ENCODE results near the gene MRPL54.

Gene MRPL54

DNA sequence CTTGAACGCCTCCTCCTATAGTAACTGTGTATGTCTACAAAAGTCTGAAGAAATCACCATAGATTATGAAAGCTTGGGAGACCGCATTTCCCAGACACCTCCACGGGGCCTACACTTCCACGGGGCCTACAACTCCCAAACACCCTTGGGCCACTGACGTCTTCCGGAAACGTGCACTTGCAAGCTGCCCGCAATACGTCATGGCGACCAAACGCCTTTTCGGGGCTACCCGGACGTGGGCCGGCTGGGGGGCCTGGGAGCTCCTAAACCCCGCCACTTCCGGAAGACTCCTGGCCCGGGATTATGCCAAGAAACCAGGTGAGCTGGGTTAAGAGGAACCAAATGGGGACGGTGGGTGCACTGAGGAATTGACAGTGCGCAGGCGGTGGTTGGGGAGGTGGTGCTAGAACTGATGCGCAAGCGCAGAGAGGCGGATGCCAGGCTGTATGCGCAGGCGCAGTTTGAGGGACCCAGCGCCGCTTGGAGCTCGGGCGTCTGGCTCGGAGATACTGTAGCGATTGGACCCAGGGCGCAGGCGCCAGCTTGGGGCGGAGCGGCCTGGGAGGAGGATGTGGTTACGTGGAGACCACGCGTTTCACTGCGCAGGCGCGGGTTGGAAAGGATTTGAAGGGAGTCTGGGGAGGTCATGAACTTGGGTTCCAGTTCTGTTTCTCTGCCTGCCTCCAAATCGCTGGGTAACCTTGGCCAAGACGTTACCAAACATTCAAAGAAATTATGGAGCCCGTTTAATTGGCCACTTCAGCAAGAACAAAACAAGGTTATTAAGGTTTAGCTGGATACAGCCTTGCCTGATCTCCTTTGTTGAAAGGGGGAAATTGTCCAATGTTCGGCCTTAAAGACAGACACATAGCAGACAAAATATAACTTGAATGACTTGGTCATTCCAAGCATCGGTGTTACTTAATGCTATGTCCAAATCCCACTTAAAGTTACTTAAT is at the start of gene MRPL54:
Gene MRPL54 (plus strand): TSS at position 182 of the 959 bp plus-strand sequence. CDS start 19 bp downstream, at position 201.
- in situ Hi-C loops (cut with HindIII; ENCODE audit: low pct_unique_long_range_greater_than_20kb, low sequenced_read_pairs): no loop called here
- DNase-seq (ENCODE audit: low read depth in 1 of 2, low spot score in 1 of 2): peak; percentile 96 to 98
- no peak for TF ChIP-seq JUND (IDR thresholded peaks at IDR 0.05; ENCODE audit: low read depth)

DNA sequence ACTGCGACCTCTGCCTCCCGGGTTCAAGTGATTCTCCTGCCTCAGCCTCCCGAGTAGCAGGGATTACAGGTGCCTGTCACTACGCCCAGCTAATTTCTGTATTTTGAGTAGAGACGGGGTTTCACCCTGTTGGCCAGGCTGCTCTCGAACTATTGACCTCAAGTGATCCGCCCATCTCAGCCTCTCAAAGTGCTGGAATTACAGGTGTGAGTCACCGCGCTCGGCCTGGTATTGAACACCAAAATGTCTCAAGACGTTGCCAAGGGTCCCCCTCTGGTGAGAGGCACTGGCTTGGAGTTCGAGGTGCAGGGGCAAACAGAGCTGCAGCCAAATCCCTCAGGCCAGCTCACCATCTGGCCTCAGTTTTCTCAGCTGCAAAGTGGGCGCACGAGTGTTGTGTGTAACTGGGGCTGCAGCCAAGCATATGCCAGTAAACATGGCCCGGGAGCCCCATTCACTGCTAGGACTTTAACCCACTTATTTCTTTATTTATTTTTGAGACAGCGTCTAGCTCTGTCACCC is 46.3 kb upstream of the MRPL54 start:
- TF ChIP-seq JUND (IDR thresholded peaks at IDR 0.05; ENCODE audit: low read depth): no peak
- no peak for DNase-seq (ENCODE audit: low read depth in 1 of 2, low spot score in 1 of 2)
- in situ Hi-C loops (cut with HindIII; ENCODE audit: low pct_unique_long_range_greater_than_20kb, low sequenced_read_pairs): no loop called here

GRCh38 chr19:3719868-3720267 is 42.6 kb upstream of the MRPL54 start:
- in situ Hi-C loops (cut with HindIII; ENCODE audit: low pct_unique_long_range_greater_than_20kb, low sequenced_read_pairs): no loop called here
- TF ChIP-seq JUND (IDR thresholded peaks at IDR 0.05; ENCODE audit: low read depth): no peak

GRCh38 chr19:3720349-3720917 is 42.0 kb upstream of the MRPL54 start:
- TF ChIP-seq JUND (IDR thresholded peaks at IDR 0.05; ENCODE audit: low read depth): no peak
- in situ Hi-C loops (cut with HindIII; ENCODE audit: low pct_unique_long_range_greater_than_20kb, low sequenced_read_pairs): no loop called here
- no peak for DNase-seq (ENCODE audit: low read depth in 1 of 2, low spot score in 1 of 2)

More at GRCh38 chr19:3719868-3720267, 42.6 kb upstream of the MRPL54 start:
- DNase-seq (ENCODE audit: low read depth in 1 of 2, low spot score in 1 of 2): no peak

DNA sequence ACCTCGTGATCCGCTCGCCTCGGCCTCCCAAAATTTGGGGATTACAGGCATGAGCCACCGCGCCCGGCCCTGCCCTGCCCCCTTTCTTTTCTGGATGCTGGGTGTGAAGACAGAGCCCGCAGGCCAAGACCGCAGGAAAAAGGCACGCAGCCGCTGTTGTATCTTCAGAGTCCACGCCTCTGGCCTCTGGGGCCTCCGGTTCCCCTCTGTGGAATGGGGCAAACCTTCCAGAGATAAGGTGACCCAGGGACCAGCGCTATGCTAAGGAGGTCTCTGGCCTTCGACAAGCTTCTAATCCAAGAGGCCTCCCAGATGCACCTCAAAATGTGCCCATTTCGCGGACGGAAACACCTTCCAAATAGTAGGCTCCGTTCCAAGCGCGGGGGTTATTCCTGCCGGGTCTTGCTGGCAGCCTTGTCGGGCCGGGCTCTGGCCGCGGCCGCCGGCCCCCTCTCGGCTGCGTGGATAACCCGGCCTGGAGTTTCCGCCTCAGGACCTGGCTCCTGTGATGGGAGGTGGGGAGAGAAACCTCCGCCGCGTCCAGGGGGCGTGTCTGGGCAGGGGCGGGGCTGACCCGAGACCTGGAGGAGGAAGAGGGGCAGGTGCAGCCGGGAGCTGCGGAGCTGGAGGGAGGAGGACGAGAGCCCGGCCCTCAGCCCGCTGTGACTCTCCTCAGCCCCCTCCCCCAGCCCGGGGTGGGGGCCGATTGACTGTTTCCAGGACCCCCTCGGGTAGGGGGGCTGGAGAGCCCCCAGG is 41.2 kb upstream of the MRPL54 start:
- in situ Hi-C loops (cut with HindIII; ENCODE audit: low pct_unique_long_range_greater_than_20kb, low sequenced_read_pairs): no loop called here
- TF ChIP-seq JUND (IDR thresholded peaks at IDR 0.05; ENCODE audit: low read depth): peak; percentile 68
- peak; percentile 88 to 96 for DNase-seq (ENCODE audit: low read depth in 1 of 2, low spot score in 1 of 2)

DNA sequence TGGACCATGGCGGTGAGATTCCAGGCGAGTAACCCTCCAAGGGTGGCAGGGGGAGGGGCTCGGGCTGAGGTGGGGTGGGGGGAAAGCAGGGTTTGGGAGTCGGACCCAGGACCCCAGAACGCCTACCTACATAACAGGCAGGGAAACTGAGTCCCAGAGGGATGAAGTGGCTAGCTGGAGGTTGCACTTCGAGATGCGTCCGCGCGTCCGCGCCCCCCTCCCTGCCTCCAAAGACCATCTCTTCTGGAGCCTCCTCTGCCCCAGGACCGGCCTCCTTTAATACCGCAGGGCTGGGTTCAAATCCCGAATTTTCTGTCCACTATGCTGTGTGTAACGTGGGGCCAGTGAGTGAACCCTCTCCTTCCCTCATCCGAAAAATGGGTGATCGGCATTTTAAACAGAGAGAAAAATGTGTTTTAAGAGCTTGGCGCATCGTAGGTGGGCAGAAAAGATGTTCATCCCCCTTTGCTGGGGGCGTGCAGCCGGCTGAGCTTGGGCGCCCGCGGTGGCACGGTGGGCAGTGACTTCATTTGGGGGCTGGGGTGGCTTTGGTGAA is 40.5 kb upstream of the MRPL54 start:
- no peak for DNase-seq (ENCODE audit: low read depth in 1 of 2, low spot score in 1 of 2)

GRCh38 chr19:3722443-3723109 is 39.9 kb upstream of the MRPL54 start:
- in situ Hi-C loops (cut with HindIII; ENCODE audit: low pct_unique_long_range_greater_than_20kb, low sequenced_read_pairs): no loop called here
- DNase-seq (ENCODE audit: low read depth in 1 of 2, low spot score in 1 of 2): peak; percentile 81 to 88
- TF ChIP-seq JUND (IDR thresholded peaks at IDR 0.05; ENCODE audit: low read depth): no peak

More for the DNA sequence above, 40.5 kb upstream of the MRPL54 start:
- in situ Hi-C loops (cut with HindIII; ENCODE audit: low pct_unique_long_range_greater_than_20kb, low sequenced_read_pairs): no loop called here
- no peak for TF ChIP-seq JUND (IDR thresholded peaks at IDR 0.05; ENCODE audit: low read depth)

DNA sequence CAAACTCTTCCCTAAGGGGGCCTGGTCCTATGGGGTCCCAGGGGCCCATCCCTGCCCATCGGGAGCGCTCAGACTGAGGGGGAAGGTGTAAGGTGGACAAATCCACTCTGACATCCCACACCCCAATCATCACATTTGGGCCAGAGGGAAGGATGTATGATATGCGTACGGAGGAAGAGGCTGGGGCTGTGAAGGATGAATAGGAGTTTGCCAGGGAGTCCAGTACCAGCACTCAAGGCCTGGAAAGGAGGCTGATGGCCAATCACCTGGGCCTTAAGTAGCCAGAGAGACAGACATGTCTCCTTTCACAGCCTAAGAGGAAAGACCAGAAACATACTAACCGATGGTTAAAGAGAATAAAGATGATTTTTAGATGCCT is 39.4 kb upstream of the MRPL54 start:
- TF ChIP-seq JUND (IDR thresholded peaks at IDR 0.05; ENCODE audit: low read depth): no peak
- in situ Hi-C loops (cut with HindIII; ENCODE audit: low pct_unique_long_range_greater_than_20kb, low sequenced_read_pairs): no loop called here
- DNase-seq (ENCODE audit: low read depth in 1 of 2, low spot score in 1 of 2): no peak

- no peak for TF ChIP-seq JUND (IDR thresholded peaks at IDR 0.05; ENCODE audit: low read depth)
- DNase-seq (ENCODE audit: low read depth in 1 of 2, low spot score in 1 of 2): no peak
- in situ Hi-C loops (cut with HindIII; ENCODE audit: low pct_unique_long_range_greater_than_20kb, low sequenced_read_pairs): no loop called here
These were observed 38.6 kb upstream of the MRPL54 start for GRCh38 chr19:3723883-3724282.

DNA sequence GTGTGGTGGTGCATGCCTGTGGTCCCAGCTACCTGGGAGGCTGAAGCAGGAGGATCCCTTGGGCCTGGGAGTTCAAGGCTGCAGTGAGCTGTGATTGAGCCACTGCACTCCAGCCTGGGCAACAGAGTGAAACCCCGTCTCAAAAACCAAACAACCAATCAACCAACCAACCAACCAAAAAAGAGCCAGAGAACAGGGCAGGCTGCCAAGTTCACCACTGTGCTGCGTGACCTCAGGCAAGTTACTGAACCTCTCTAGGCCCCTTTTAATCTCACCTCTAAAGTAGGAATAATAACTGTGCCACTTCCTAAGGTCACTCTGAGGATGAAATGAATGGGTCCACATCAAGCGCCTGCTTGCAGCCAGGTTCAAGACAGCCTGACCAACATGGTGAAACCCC is 37.4 kb upstream of the MRPL54 start:
- no peak for DNase-seq (ENCODE audit: low read depth in 1 of 2, low spot score in 1 of 2)
- in situ Hi-C loops (cut with HindIII; ENCODE audit: low pct_unique_long_range_greater_than_20kb, low sequenced_read_pairs): no loop called here
- TF ChIP-seq JUND (IDR thresholded peaks at IDR 0.05; ENCODE audit: low read depth): no peak

DNA sequence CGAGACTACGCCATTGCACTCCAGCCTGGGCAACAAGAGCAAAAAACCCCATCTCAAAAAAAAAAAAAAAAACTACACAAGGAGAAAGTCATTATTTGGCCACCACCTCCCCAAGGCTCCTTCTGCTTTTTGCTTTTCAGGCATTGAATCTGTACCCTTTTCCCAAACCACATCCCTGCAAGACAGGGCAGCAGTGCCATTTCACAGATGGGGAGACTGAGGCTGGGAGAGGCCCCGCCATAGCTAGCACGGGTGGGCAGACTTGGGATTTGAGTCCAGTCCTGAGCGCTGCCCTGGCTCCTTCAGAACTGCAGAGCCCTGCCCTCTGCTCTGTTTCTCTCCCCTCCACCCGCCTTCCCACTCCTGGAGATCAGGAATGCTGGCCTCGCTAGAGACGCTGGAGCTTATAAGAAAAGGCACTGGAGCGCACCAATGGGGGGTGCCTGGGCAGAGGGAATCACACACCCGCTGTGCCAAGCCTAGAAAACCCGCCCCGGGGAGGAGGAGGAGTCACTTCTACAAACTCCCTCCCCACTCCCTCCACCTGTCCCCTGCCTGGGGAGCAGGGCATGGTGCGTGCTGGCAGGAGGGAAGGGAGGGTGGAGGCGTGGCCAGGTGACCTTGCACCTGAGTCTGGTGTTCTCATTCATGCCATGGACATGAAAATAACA is 36.7 kb upstream of the MRPL54 start:
- peak; percentile 30 to 90 for DNase-seq (ENCODE audit: low read depth in 1 of 2, low spot score in 1 of 2)
- TF ChIP-seq JUND (IDR thresholded peaks at IDR 0.05; ENCODE audit: low read depth): no peak

More for the DNA sequence above, 36.7 kb upstream of the MRPL54 start:
- in situ Hi-C loops (cut with HindIII; ENCODE audit: low pct_unique_long_range_greater_than_20kb, low sequenced_read_pairs): no loop called here

Data from T47D (cell line).